Pancreas (tissue), 10 donors: ENCODE results near the gene UBAC2. TPM values are rescaled to one million over a fixed set of nuclear protein-coding genes. Genes with fewer than 3 reads are reported as not detected.

Experiments
- ATAC-seq, 4 donors: fragments of 200-7000 bp; cut with Tn5 transposase; one replicate each; pipeline versions ENCODE4 v1.8.0 to v1.9.1; 2020; ENCODE audit warnings: mild to moderate bottlenecking in 4 of 4, moderate library complexity in 4 of 4
- DNase-seq, 6 donors: peaks; one replicate each; pipeline ENCODE4 v3.0.0-alpha.2; 2020
- FAIRE-seq: peaks from 2 replicates; lab custom pipeline; 2012; peaks lifted over from hg19 to GRCh38; lab: Jason Lieb, UNC
- H3K27ac ChIP-seq, 4 donors: fragments of 200-600 bp; sonication (generic); 1 replicate in 3 of 4; 2 replicates in 1 of 4; pipeline versions ENCODE4 v1.5.0 to v1.8.0; 2020
- H3K27me3 ChIP-seq, 4 donors: fragments of 200-600 bp; one replicate each; pipeline ENCODE4 v1.8.0; 2021
- H3K36me3 ChIP-seq, 3 donors: fragments of 200-600 bp; sonication (generic) in 1 of 3; one replicate each; pipeline versions ENCODE4 v1.5.0 to v1.8.0; 2020 to 2021
- H3K4me1 ChIP-seq, 3 donors: fragments of 200-600 bp; one replicate each; pipeline ENCODE4 v1.8.0; 2021
- H3K4me3 ChIP-seq, 4 donors: fragments of 200-600 bp; sonication (generic) in 2 of 4; one replicate each; pipeline versions ENCODE4 v1.5.0 to v1.8.0; 2020 to 2021
- H3K9me3 ChIP-seq, 4 donors: fragments of 200-600 bp; one replicate each; pipeline ENCODE4 v1.8.0; 2021
- CTCF ChIP-seq, 4 donors: fragments of 200-600 bp; sonication (generic) in 3 of 4; IDR thresholded peaks; one replicate each; pipeline versions ENCODE4 v1.5.0 to v1.8.0; 2021; ENCODE audit warnings: antibody characterized with exemption in 4 of 4
- WGBS, 2 donors: extraction: QIAGEN DNeasy Blood & Tissue Kit; methylation state at CpG; one replicate each; pipeline ENCODE4 v1.1.7; 2013; 5-methylcytosine and 5-hydroxymethylcytosine counted together
- intact Hi-C, 3 donors: fragments of 100-400 bp; cut with DNase I; formaldehyde crosslinking; loops; one replicate each; pipeline versions ENCODE4 v1.11.1 to v1.14.2; 2022
- polyA plus RNA-seq, 2 donors: library from polyadenylated mRNA; stranded (reverse); fragments of 200-250 nt; gene quantifications; one replicate each; pipeline ENCODE4 v1.2.3, GENCODE V29; 2013
- total RNA-seq, 6 donors: library from RNA; stranded (reverse); fragmentation: NEBNext Ultra II Directional in 4 of 6; extraction: Animal tissue kit (Norgen Biotek cat#: 25700) in 4 of 6; gene quantifications; one replicate each; pipeline versions ENCODE4 v1.2.1 to v1.2.4, GENCODE V29; 2021 to 2023
- donor health status: healthy with polysubstance abuse.
- donor health status: DM: no; HTN: no; CAD: no; lungs with moderate emphysema.
- donor health status: DM: no; HTN: no; CAD: no.
- donor health status: control.
- donor health status: control.
- donor health status: Bipolar disorder and iron deficiency.
- donor health status: DM: yes; HTN: yes; CAD: no.
- donor health status: DM: no; HTN: no; CAD: no.
- donor health status: DM: no; HTN: no; CAD: no.
- donor health status: DM: yes; HTN: yes; CAD: no.

UBAC2 gene
- total and polyA plus RNA-seq, 8 donors: 17.5 to 29.5 (median 26.9) TPM

GRCh38 chr13:99302637-99303505 lies 102.2 kb downstream of the UBAC2 start:
- WGBS, 2 donors: 94 to 97% methylated on average over 8 of the region's 8 CpGs
- H3K27me3 ChIP-seq: no peaks in the 10 kb centered on the region
- intact Hi-C loops: no loop called here
- no peaks in the 10 kb centered on the region for H3K36me3 ChIP-seq
- no peak for TF ChIP-seq CTCF (IDR thresholded peaks at IDR 0.05)
- no peak overlapping the region for H3K4me3 ChIP-seq
- no peaks in the 10 kb centered on the region for H3K4me1 ChIP-seq
- no peaks in the 10 kb centered on the region for H3K9me3 ChIP-seq
- no peak for FAIRE-seq
- no peak for ATAC-seq
- no peak for DNase-seq
- H3K27ac ChIP-seq: no peak overlapping the region

DNA sequence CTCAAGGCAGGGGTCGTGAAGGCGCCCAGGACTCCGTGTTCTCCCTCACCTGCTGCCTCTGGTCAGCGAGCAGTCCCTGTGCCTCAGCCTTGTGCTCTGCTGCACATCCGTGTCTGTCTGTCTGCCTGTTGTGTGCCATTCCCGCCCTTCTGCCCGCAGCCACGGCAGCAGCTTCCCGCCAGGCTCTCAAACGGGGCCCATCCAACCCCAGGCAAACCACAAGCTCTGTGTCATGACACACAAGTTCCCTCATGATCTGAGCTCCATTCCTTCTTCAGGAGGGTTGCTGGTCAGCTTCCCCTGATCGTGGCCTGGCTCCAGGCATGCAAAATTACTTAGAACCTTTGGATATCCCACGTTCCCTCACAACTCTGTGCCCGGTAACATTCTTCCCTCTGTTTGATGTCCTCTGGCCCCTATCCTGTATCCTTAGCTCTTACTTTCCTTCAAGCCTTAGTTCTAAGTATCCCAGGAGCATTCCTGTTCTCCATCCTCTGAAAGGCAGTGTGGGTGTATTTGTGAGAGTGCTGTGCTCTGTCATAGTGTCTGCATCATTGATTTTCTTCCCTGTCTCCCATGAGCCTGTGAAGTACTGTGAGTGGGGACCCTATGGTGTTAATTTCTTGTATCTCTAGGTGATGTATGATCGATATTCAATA lies 103.3 kb downstream of the UBAC2 start:
- H3K27ac ChIP-seq: no peak overlapping the region
- H3K36me3 ChIP-seq: no peaks in the 10 kb centered on the region
- no peaks in the 10 kb centered on the region for H3K9me3 ChIP-seq
- peak in 2 of 6 donors; percentile 29 to 31 for DNase-seq
- no peaks in the 10 kb centered on the region for H3K4me1 ChIP-seq
- FAIRE-seq: no peak
- intact Hi-C loops: no loop called here
- no peaks in the 10 kb centered on the region for H3K27me3 ChIP-seq
- ATAC-seq: peak in 2 of 4 donors; percentile 19 to 27
- 90 to 92% methylated on average over 14 of the region's 14 CpGs for WGBS, 2 donors
- no peak overlapping the region for H3K4me3 ChIP-seq
- no peak for TF ChIP-seq CTCF (IDR thresholded peaks at IDR 0.05)

DNA sequence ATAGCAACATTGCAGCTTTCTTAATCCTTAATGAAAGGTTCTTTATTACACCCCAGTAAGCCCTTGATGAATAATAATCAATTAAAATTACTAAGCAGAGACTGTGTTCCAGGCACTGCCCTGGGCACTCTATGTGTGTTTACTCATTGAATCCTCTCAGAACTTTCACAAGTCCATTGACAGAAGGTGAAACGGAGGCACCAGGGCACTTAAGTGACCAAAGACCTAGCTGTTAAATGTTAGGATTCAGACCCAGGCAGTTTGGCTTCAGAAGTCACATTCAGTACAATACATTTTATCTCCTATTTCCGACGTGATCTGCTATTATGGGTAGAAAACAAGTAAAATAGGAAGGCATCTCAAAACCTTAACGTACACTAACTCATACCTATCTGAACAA lies 103.9 kb downstream of the UBAC2 start:
- no peak overlapping the region for H3K4me3 ChIP-seq
- FAIRE-seq: no peak

GRCh38 chr13:99305158-99305557 lies 104.5 kb downstream of the UBAC2 start:
- H3K9me3 ChIP-seq: no peaks in the 10 kb centered on the region
- DNase-seq (no peak), ATAC-seq (no peak), FAIRE-seq (no peak)
- H3K27me3 ChIP-seq: no peaks in the 10 kb centered on the region
- H3K36me3 ChIP-seq: no peaks in the 10 kb centered on the region
- peak overlapping the region in 1 of 4 donors; percentile 14 for H3K27ac ChIP-seq
- no peaks in the 10 kb centered on the region for H3K4me1 ChIP-seq
- intact Hi-C loops: no loop called here
- peak overlapping the region in 1 of 4 donors; percentile 15 for H3K4me3 ChIP-seq
- TF ChIP-seq CTCF (IDR thresholded peaks at IDR 0.05): no peak
- 73 to 93% methylated on average over 5 of the region's 5 CpGs for WGBS, 2 donors

More for the DNA sequence above, 103.9 kb downstream of the UBAC2 start:
- ATAC-seq (no peak), DNase-seq (no peak)
- no peaks in the 10 kb centered on the region for H3K9me3 ChIP-seq
- TF ChIP-seq CTCF (IDR thresholded peaks at IDR 0.05): no peak
- H3K27me3 ChIP-seq: no peaks in the 10 kb centered on the region
- peak overlapping the region in 1 of 4 donors; percentile 14 for H3K27ac ChIP-seq
- no peaks in the 10 kb centered on the region for H3K36me3 ChIP-seq
- 89 to 95% methylated on average over 4 of the region's 4 CpGs for WGBS, 2 donors
- intact Hi-C loops: no loop called here
- H3K4me1 ChIP-seq: no peaks in the 10 kb centered on the region
